Activated CD4-positive, alpha-beta T cell treated with anti-CD3 and anti-CD28 coated beads, Interleukin-2, amount 50 U/mL, for 48 hours (primary cell): ENCODE results near the gene LRRC58.
"Not testable (repeated sequence)": the region's sequence is repeated elsewhere in the genome, so short reads cannot be mapped to it uniquely, and the experiment has no call there.

ENCODE experiments used
- DNase-seq, 2 experiments: peaks; one replicate each; pipeline ENCODE4 v3.0.0-alpha.2; 2020

LRRC58 gene

DNA sequence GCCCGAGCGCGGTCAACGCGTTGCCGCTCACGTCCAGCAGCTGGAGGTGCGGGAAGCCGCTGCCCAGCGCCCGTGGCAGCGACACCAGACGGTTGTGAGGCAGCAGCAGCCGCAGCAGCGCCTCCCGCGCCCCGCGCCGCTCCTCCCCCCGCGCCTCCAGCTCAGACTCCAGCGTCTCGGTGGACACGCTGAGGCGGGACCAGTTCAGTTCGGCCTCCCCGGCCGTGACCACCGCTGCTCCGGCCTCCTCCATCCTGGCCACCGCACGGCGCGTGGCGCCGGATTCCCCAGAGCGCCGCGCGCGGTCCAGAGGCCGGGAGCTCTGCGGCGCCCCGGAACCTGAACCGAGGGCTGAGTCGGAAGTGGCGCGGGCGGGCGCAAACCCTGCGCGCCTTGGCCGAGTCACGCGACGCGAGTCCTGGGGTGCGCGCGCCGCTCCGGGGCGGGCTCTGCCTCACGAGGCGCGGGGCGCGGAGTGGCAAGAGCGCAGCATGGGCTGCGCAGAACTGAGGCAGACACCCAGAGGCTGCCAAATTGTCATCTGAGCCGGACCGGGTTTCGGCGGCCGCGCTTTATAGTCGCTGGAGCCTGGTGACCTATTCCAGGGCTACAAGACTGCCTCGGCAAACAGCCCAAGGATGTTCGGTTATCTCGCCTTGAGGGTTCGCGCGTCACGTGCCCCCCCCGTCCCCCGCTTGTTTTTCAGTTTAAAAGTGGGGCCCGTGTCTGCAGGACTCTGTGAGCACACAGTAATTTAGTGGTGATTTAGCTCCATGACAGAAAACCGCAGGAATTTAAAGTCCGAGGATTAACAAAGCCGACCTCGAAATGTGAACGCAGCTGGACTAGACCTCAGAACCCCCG is at the start of gene LRRC58:
Gene LRRC58 (minus strand): TSS at position 364 of the 864 bp plus-strand sequence. CDS start 111 bp downstream, at position 253.
- peak; percentile 85 to 87 for DNase-seq

DNA sequence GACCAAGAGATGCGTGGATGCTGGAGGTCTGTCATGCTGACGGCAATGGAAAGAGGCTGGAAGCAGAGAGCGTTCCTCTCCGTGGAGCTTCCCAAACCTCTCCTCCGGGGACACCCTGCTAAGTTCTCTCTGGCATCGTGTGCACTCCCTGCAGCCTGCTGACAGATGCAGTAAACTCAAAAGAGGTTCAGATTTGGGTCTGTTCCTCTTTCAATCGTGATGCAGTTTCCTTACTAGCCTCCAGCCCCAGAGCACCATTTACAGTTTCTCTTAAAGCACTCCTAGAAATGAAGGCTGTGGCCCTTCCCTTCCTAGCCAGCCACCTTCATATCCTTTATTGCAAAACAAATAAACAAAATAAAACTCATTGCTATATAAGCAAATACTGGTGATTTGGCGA is 47.3 kb upstream of the LRRC58 start:
- no peak for DNase-seq

DNA sequence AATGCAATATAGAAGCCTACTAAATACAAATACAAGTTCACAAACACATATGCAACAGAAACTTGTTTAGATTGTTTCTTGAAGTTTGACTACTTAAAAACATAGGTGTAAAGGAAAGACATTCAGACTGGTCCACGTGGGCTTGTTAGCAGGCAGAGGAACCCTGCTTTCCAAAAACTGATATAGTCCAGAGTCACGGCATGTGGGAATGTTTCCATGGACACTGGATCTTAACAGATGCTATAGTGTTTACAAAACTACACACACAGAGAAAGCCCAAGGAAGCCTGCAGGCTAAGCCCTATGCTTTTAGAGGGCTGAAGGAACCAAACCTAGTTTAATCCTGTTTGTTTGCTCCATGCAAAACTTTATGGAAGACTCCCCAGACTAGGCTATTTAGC is 45.2 kb upstream of the LRRC58 start:
- no peak for DNase-seq

DNA sequence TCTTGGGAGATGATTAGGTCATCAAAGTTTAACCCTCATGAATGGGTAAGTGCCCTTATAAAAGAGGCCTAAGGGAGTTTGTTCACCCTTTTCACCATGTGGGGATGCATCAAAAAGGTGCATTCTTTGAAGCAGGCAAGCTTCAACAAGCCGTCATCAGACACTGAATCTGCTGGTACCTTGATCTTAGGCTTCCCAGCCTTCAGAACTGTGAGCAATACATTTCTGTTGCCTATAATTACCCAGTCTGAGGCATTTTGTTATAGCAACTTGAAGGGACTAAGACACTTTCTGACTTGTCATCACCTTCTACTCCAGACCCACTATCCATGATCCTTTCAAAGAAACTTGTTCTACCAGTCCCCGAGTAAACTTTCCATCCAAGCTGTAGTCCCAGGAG is 44.6 kb upstream of the LRRC58 start:
- DNase-seq: no peak

DNA sequence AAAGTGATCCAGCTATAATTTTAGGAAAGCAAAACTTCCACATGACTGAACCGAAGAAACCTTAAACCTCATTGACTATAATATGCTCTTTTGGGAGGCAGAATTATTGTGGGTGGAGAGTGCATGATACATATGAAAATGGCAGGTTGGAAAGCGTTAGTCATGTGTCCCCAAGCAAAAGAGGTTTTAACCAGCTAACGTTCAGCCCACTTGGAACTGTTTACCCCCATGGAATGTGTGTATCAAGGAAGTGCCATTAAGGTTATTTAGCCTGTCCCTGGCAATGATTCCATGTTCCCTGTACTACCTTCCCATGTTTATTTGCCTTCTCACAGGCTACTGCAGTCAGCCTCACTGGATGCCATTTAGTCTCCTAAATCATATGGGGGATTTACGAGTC is 44.1 kb upstream of the LRRC58 start:
- no peak for DNase-seq

DNA sequence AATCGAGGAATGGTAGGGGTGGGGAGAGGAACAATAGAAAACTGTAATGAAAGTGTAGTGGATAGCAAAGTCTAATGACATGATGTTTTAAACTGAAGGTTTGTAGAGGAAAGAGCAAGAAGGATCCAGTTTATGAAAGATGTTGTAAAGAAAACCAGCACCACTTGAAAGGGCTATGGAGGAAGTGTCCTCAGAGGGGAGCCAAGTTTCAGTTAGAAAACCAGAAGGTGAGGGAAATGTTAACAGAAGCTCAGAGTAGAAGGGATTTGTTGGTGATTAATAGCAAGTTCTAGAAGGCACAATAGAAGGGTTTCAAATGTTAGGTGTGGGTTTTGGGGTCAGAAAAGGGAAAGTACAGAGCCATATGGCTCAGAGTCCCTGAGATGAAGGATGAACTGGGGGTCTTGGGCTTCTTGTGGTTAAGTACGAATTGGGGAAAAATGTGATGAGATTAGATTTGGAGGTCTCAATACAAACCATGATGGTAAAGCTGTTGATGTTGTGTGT is 33.8 kb upstream of the LRRC58 start:
- no peak for DNase-seq

DNA sequence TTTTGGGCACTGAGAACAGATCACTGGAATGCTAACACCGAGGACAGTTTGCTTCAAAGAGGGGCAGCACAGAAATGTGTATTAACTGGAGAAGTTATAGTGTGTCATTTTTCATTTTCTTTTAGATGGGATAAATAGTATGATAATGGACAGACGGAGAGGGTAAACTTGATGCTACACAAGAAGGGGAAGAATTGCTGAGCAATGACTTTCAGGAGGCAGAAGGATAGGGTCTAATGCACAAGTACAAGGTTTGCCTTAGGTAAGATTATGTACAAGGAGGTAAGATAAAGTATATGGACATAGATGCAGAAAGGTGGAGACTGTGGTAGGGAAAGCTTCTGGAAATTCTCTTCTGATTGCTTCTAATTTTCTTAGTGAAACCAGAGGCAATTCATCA is 32.3 kb upstream of the LRRC58 start:
- DNase-seq: no peak

DNA sequence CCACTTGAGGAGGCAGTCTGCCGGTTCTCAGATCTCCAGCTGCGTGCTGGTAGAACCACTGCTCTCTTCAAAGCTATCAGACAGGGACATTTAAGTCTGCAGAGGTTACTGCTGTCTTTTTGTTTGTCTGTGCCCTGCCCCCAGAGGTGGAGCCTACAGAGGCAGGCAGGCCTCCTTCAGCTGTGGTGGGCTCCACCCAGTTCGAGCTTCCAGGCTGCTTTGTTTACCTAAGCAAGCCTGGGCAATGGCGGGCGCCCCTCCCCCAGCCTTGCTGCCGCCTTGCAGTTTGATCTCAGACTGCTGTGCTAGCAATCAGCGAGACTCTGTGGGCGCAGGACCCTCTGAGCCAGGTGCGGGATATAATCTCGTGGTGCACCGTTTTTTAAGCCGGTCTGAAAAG is 28.8 kb upstream of the LRRC58 start:
- not testable (repeated sequence) for DNase-seq

DNA sequence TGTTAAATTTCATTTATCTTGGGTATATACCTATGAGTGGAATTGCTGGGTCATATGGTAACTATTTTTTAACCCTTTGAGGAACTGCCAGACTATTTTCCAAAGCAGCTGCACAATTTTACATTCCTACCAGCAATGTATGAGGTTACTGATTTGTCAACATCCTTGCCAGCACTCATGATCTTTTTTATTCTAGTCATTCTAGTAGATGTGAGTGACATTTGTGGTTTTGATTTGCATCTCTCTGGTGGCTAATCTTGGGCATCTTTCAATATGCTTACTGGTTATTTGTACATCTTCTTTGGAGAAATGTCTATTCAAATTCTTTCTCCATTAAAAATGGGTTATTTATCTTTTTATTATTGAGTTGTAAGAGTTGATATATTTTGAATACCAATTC is 21.3 kb upstream of the LRRC58 start:
- DNase-seq: no peak

DNA sequence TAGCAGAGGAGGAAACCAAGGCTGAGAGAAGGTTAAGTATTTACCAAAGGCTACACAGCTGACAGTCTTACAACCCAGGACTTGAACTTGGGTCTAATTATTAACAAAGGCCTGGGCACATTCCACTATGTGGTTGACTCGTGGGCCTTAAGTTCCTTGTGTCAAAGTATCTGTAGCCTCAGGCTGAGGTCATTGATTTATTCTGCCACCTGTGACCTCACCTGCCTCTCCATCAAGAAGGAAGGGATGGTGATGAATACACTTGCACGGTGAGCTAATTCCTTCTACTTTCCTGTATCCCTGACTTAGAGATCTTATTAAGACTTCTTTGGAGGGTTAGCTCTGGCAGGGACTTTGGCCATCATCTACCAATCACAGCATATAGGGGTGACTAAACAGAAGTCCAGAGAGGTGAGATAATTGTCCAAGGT is 19.9 kb upstream of the LRRC58 start:
- no peak for DNase-seq

DNA sequence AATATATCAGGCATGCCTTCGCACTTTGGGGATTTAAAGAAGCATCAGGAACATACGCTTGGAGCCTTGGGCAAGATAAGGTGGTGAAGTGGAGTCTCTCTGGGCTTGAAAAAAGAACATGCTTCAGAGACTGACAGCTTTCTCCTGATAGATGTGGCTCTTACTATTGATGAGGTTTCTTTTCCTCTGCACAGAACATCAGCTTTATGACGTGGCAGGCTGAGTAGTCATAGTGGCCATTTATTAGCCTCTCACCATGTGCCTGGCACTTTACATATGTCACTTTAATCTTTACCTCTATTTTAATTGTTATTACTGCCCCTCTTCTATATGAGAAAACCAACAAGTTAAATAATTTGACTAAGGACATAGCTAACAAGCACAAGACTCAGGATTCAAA is 19.0 kb upstream of the LRRC58 start:
- DNase-seq: no peak

DNA sequence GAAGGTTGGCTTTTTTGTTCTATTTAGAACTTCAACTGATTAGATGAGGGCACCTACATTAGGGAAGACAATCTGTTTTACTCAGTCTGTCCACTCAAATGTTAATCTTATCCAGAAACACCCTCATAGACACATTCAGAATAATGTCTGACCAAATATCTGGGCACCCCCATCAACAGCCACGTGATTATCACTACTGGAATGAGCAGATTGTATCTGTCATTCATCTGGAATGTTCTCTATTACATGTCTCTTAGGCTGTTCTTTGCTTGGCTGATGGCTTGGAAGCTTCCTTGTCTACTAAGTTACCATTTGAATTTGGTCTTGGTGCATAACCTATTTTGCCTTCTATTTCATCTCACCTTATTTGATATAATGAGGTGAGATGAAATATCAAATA is 15.7 kb upstream of the LRRC58 start:
- DNase-seq: no peak

DNA sequence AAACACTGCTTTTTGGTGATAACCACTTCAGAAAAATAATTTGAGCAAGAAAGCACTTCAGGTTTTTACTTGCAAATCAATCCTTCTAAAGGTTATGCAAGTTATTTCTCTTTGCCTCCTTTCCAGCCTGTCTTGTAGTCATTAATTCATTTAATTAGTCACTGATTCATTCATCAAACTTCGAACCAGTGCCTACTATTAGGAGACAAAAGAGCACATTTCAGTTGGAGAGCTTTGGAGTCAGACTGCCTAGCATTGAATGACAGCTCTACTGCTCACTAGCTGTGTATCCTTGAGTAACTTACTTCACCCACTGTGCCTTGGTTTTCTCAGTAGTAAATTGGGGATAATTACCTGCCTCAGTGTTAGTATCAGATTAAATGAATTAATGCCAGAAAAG is 14.9 kb upstream of the LRRC58 start:
- no peak for DNase-seq

DNA sequence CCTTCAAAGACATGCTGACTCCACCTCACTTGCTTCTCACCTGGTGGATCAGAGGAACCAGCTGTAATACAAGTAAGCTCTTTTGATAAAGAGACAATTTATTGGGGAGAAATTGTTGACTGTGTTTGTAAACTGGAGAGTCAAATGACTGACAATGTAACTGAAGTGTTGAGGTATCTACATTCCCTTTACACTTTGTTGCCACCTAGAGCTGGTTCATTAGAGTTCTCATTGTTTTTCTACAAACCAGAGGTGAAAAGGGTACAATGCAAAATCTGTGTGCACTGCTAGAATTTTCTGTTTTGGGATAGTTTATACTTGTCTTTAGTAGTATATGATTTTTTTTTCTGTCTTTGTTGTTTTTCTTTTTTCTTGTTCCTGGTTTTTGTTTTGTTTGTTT is 8.7 kb upstream of the LRRC58 start:
- no peak for DNase-seq

DNA sequence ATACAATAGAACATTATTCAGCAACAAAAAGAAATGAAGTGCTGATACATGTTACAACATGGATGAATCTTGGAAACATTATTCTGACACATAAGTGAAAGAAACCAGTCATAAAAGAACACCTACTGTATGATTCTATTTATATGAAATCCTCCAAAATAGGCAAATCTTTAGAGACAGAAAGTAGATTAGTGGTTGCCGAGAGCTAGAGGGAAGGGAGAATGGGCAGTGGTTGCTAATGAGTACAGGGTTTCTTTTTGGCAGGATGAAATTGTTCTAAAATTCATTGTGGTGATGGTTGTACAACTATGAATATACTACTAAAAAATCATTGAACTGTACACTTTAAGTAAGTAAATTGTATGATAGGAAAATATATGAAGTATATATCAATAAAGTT is 6.3 kb upstream of the LRRC58 start:
- DNase-seq: no peak

DNA sequence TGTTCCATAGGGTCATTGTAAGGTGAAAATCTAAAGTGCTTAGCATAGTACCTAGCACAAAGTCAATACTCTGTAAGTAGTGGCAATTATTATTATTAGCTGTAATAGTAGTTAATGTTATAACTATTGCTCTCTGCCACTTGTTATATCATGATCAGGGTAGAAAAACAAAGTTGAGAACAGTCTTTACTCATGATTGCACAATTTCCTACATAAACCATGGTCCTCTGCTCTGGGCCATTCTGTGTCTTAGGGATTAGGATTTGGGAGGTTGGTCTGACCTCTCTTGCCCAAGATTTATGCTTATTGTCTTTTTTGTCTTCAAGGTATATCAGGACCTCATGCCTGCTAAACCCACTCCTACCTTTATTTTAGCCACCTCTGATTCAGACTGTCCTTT is 4.3 kb upstream of the LRRC58 start:
- DNase-seq: no peak

DNA sequence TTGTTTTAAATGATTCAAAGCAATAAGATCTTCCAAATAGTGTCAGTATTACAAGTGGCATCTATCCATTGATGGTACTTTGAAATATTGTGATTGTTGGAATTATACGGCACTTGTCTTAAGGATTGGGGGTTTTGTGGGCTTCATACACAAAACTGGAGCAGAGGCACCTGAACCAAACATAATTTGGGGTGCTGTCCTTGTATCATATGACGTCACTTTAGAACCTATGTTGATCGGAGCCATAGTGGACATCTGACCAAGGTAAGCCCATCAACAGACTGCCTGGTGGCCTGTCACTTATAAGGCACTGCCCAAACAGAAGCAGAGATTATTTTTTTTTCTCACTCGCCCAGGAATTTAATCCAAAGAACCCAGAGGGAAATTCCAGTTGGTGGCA is 2.9 kb upstream of the LRRC58 start:
- DNase-seq: no peak

DNA sequence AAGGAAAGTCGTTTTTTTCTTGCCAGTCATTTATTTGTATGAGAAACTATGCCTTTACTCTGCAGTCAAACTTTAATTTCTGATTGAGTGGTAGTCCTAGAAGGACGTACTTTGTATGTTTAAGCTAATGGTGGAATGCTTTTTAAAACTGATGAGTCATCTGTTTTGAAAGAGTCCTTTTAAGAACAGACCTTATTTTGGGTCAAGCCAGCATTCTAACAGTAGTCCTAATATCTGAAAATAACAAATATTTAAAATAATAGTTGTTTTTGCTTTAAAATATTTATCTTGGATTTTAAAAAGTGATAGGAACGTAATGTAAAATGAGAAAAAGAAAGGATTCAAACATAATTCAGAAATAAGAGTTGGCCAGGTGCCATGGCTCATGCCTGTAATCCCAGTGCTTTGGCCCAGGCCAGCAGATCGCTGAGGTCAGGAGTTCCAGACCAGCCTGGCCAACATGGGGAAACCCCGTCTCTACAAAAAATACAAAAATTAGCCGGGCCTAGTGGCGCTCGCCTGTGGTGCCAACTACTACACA is 1.3 kb upstream of the LRRC58 start:
- DNase-seq: no peak

DNA sequence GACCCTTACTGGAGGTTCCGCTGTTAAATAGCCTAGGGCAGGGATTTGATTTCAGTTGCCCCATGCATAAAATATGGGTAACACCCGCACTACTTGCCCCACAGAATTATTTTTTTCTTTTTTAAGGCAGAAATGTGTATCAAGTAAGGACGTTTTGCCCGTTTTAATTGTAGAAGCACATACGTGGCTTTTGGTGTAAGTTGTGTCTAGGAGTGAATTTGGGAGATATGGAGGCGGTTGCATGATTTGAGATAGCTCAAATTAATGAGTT is 636 bp upstream of the LRRC58 start:
- no peak for DNase-seq

DNA sequence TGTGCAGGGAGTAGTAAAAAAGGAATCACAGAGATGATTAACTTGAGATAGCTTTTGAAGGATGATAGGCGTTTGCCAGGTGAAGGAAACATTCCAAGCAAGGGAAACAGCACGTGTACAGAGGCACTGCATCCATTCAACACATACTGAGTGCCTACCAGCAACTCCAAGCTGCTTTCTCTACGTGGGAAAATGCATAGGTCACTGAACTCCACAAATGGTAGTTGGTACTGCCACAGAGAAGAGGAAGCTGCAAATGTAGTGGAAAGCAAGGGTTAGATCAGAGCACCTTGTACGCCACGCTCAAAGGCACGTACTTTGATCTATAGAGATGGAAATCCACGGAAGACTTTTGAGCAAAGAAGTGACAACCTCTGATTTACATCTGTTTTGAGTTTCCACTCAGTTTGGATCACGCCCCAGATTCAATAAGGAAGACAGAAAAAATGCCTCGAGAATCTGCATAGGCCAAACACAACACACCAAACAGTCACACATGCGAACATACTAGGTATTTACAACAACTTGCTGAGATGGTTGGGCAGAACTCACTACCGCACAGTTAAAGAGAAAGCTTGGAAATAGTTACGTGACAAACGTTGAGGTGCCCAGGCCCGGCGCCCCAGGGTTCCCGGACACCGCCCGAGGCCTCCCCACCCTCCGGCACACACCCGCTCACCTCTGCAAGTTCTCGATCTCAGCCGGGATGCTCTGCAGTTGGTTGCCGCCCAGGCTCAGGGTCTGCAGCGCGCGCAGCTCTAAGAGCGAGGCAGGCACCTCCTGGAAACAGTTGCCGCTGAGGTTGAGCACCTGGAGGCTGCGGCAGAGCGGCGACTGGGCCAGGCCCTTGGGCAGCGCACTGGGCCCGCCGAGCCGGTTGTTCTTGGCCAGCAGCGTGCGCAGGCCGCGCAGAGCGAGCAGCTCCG is 826 bp downstream of the LRRC58 start:
- DNase-seq: peak; percentile 48 to 58

DNA sequence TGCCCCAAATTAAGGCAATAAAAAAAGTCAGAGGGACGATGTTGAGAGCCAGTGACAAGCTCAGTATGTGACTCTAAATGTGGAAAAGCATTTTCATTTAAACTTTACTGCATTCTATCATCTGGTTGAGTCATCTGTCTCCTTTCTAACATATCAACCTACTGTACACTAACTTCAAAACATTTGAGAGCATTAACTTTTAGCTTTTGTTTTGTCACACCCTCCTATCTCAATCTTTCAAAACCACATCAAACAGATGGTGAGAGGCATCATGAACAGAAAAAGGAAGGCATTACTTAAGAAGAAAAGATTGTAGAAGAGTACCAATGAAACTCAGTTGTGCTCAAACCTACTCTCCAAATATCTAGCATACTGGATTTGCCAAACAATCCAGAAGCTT is 4.8 kb downstream of the LRRC58 start:
- DNase-seq: no peak

DNA sequence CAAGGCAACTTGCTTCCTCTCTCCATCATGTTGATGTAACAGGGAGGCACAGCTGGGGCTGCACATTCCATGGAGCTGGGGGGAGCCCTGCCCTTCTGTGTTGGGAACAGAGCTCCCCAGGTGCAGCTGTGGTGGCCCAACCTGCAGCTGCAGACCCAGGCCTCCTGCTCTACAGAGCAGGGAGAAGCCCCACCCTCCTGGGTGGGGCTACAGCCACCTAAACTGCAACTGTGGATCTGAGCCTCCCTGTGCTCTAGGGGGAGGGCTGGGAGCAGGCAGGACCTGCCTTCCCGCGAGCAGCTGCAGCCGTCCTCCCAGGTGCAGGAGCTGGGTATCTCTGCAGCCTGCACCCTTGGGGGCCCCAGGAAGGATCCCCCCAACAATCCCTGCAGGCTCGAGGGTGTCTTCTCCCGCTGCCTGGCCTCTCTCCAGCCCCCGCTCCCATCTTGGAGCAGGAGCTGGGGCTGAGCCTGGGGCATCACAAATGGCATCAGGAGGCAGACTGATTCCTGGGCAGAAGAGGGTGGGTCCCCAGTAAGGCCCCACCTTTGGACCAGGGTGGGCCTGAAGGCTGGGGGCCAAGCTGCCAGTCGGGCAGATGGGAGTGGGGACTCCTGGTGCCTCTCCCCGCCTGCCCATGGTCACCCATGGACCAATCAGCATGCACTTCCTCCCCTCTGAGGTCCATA is 7.4 kb downstream of the LRRC58 start:
- no peak for DNase-seq

DNA sequence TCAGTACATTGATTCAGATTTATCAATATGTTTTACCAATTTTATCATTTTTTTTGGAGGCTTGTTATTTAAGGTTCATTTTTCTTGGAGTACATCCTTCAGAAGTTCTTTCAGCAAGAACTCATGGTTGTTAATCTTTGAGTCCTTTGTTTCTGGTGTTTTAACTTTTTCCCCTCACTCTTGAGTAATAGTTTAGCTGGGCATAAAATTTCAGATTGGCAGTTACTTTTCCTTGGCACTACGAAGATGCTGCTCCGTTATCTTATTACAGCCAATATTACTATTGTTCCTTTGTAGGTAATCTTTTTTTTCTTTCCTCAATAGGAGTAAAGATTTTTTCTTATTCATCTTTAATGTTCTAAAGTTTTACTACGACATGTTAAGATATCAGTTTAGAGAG is 9.8 kb downstream of the LRRC58 start:
- DNase-seq: no peak
